GM12874 (cell line): Measurements from ENCODE around the gene CTDSPL.

ENCODE experiments used
- TF ChIP-seq, protein P1 (sequence below): IDR thresholded peaks from 2 replicates; pipeline ENCODE4 v1.5.1; 2011; ENCODE audit warnings: low read depth, mild to moderate bottlenecking, control low read depth, low read length, moderate library complexity; ENCODE audit not compliant: insufficient read depth

Gene CTDSPL

DNA sequence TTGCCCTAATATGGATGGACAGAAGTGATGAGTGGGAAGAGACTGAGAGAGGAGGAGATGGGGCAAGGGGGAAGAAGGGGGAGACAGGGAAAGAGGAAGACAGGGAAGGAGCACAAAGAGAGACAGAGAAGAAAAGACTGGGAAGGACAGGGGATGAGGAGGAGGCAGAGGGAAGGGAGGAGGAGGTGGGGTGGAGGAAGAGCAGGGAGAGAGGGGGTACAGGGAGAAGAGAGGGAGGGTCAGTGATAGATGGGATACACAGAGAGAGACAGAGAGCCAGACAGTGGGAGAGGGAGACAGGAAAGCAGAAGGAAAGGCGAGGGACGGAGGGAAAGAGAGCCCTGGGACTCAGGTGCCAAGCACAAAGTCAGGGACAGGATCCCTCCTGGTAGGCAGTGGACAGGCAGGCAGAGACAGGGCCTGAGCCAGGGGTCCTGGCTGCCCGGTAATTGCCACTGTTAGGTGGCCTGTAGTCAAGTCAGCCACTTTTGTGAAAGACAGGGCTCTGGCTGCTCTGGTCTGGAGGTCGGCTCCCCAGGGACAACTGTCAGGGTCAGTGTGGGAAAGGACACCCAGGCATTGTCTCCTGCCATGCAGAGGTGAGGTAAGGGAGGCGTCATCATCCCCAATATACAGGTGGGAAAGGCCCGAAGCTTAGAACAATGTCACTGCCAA, 138.7 kb downstream of the CTDSPL start:
- TF ChIP-seq, protein P1, sequence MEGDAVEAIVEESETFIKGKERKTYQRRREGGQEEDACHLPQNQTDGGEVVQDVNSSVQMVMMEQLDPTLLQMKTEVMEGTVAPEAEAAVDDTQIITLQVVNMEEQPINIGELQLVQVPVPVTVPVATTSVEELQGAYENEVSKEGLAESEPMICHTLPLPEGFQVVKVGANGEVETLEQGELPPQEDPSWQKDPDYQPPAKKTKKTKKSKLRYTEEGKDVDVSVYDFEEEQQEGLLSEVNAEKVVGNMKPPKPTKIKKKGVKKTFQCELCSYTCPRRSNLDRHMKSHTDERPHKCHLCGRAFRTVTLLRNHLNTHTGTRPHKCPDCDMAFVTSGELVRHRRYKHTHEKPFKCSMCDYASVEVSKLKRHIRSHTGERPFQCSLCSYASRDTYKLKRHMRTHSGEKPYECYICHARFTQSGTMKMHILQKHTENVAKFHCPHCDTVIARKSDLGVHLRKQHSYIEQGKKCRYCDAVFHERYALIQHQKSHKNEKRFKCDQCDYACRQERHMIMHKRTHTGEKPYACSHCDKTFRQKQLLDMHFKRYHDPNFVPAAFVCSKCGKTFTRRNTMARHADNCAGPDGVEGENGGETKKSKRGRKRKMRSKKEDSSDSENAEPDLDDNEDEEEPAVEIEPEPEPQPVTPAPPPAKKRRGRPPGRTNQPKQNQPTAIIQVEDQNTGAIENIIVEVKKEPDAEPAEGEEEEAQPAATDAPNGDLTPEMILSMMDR, result no peak

DNA sequence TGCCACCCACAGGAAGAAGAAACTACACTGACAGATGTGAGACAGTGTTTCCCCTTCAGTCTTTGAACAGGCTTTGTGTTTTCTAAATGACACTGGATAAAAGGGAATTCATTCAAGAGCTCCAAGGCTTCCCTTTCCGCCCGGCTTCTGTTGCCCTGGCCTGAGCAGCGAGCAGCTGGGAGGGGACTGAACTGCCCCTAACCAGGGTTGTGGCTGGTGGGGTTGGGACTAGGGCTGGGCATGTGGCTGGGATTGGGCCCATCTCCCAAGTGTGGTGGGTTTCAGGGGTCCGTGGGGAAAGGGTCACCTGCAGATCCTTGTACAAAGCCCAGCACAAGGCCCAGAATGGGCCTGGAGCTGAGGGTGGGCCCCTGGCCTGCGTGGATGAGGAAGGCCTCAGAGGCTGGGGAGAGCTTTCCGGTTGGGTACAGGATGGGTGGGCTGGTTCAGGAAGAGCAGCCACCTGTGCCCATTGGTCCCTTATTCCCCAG, 139.3 kb downstream of the CTDSPL start:
- TF ChIP-seq, protein P1, result no peak

DNA sequence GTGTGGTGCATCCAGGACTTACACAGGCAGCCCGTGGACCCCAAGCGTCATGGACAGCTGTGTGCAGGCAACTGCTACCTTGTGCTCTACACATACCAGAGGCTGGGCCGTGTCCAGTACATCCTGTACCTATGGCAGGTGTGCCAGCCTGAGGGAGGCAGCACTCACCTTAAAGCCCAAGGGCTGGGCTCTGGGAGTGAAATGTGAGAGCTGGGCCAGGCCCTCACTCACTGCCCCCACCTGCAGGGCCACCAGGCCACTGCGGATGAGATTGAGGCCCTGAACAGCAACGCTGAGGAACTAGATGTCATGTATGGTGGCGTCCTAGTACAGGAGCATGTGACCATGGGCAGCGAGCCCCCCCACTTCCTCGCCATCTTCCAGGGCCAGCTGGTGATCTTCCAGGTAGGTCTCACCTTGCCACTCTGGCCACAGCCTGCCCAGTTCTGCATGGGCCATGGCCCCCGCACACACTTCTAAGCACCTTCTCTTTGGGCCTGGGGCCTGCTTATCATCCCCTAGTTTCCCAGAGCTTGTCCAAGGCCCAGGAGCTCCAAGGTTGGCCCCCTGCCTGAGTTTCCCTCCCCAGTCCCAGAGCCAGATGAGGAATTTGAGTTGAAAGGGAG, 139.9 kb downstream of the CTDSPL start:
- TF ChIP-seq, protein P1, result peak; percentile 25; the same call in 1 of the 2 replicates

DNA sequence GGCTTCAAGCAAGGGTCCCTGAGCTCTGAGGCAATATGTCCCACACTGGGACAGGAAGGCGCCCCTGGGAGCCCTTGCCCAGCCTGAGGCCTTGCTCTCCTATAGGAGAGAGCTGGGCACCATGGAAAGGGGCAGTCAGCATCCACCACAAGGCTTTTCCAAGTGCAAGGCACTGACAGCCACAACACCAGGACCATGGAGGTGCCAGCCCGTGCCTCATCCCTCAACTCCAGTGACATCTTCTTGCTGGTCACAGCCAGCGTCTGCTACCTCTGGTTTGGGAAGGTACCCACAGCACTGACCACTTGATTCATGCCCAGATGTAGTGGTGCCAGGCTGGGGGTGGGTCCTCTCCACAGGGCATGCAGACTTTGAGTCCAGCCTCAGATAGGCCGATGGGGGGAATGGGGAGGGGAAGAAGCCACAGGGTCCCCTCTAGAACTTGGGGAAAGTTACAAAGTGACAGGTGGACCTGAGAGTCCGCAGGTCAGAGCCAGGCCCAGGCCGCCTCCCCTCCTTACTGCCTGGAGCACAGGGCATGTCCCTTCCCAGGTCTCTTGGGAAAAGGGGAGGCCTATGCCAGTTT, 140.7 kb downstream of the CTDSPL start:
- TF ChIP-seq, protein P1, result no peak

DNA sequence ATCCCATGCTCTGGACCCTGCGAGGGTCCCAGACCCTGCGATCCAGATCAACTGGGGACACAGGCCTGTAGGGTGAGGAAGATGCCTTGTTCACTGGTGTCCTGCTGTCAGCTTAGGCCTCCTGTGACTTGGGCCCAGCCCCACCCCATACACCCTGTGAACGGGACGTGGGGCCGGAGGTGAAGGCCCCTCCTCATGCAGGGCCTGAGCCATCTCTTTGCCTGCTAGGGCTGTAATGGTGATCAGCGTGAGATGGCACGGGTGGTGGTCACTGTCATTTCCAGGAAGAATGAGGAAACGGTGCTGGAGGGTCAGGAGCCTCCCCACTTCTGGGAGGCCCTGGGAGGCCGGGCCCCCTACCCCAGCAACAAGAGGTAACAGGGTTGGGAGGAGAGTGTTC, 141.3 kb downstream of the CTDSPL start:
- TF ChIP-seq, protein P1, result no peak

DNA sequence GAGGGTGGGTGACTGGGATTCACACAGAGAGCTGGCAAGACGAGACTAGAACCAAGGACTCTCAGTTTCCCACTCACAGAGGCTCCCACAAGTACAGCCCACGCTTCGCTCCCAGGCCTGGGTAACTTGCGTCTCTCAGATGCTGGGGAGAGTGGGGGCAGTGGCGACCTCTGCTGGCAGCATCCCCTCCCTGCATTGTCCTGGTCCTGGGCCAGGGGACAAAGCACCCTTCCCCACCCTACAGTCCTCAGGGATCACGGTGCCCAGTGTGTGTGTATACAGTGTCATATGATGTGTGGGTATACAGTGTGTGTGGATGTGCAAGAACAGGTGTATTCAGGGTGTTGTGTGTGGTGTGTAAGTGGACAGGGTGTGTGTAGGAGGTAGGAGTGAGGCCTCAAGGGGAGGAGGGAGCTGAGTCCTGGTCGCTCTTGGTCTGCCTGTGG, 141.7 kb downstream of the CTDSPL start:
- TF ChIP-seq, protein P1, result peak; percentile 91

DNA sequence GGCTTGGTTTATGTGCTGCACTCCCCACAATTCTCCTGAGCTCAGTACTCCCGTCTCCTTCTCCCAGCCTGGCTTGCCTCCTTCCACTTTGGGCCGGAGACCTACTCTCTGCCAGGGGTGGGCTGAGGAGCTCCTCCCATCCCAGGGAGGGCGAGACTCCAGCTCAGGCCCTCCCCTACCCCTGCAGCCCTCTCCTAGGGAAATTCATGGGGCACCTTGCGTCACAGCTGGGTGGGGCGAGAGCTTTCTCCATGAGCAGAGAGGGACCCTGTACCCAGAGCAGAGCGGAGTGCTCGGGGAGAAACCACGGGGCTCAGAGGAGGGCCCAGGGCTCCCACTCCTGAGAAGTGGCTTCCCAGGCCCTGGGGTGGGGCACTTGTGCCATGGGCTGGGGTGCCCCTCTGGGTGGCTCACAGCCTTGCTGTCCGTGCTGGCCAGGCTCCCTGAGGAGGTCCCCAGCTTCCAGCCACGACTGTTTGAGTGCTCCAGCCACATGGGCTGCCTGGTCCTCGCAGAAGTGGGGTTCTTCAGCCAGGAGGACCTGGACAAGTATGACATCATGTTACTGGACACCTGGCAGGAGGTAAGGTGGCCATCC, 142.2 kb downstream of the CTDSPL start:
- TF ChIP-seq, protein P1, result no peak
